Measurements from ENCODE around the gene KIF1B. TPM values are rescaled to one million over a fixed set of nuclear protein-coding genes. Genes with fewer than 3 reads are reported as not detected.

KIF1B gene

DNA sequence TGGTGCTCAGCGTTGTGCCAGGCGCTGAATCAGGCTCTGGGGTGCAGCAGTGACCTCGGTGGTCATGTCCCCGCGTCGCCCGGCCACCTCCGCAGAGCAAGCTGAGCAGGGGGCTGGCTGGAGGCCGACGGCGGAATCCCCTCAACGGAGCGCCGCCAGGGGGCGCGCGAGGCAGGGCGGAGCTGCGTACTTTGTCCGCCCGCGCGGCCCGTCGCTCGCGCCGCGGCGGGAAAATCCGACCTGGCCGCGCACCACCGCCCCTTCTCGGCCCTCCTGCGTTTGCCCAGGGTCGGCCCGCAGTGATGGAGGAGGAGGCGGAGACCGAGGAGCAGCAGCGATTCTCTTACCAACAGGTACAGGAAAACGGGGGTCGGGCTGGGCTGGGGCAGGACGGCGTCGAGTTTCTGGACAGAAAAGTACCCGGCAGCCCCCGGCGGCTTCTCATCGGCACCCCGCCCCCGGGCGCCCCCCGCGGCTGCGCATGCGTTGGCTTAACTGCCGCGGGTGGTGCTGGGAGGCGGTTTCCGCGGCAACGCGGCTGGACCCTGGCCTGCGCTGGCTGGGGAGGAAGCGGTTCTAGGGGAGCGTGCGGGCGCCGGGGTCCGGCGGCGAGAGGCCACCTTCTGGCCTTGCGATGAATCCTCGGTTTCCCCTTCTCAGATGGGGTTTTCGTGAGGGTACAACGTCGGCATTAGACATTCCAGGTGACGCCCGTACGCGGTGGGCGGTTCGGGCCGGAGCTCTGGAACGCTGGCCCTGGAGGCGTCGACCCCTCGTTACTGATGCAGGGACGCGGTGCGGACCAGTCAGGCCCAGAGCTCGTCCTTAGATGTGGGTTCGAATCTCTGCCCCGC lies 220.1 kb downstream of the KIF1B start, which contains the start of gene CENPS:
TSS of gene CENPS (plus strand) at position 218 of the 854 bp plus-strand sequence. CDS start at position 303, 85 bp downstream.
- no peak within 1 kb of the TSS for H3K14ac ChIP-seq (ENCODE audit: low read length)
- peak within 1 kb of the TSS; percentile 43 for H2AK5ac ChIP-seq (ENCODE audit: low read depth, low read length)
- H3K4me2 ChIP-seq (ENCODE audit: insufficient read depth, low read length, poor library complexity, severe bottlenecking): peak within 1 kb of the TSS; percentile 88
- H2AFZ ChIP-seq (ENCODE audit: low read length): peak within 1 kb of the TSS; percentile 97
- no peaks in the 10 kb centered on the region for H3K27me3 ChIP-seq (ENCODE audit: control insufficient read depth in 3 of 3, insufficient read depth in 3 of 3, low read depth in 1 of 3, low read length in 3 of 3)
- peak within 1 kb of the TSS; percentile 98 for H3K18ac ChIP-seq (ENCODE audit: low read length)
- peaks cover 11% of the 10 kb centered on the region for H3K79me1 ChIP-seq (ENCODE audit: low read depth, low read length)
- H2BK15ac ChIP-seq (ENCODE audit: low read length): peak within 1 kb of the TSS; percentile 61
- no CpG with 5 or more reads among the region's 95 CpGs for WGBS, 2 donors (ENCODE audit: extremely low coverage in 2 of 2, insufficient read length in 2 of 2, insufficient replicate concordance in 1 of 2)
- no peak within 1 kb of the TSS for H2BK12ac ChIP-seq (ENCODE audit: low read length)
- H2BK120ac ChIP-seq (ENCODE audit: low read depth, low read length): no peak within 1 kb of the TSS
- H3K23ac ChIP-seq (ENCODE audit: low read depth, low read length, poor library complexity): peak within 1 kb of the TSS; percentile 50
- H3K9me3 ChIP-seq (replicated peaks in 1 of 2; ENCODE audit: control insufficient read depth in 2 of 2, insufficient read depth in 1 of 2, low read depth in 1 of 2, low read length in 2 of 2): no peaks in the 10 kb centered on the region
- H4K91ac ChIP-seq (ENCODE audit: low read depth, low read length, poor library complexity): no peak within 1 kb of the TSS
- peak within 1 kb of the TSS; percentile 2 for H3K4ac ChIP-seq (ENCODE audit: low read length)
- H3K4me1 ChIP-seq (ENCODE audit: control insufficient read depth in 2 of 2, insufficient read depth in 1 of 2, low read depth in 1 of 2, low read length in 2 of 2): peaks cover 8 to 10% of the 10 kb centered on the region in 2 donors
- peak within 1 kb of the TSS; percentile 88 for H4K8ac ChIP-seq (ENCODE audit: low read depth, low read length)
- H3K36me3 ChIP-seq (replicated peaks in 1 of 2; ENCODE audit: control insufficient read depth in 2 of 2, insufficient read depth in 2 of 2, low read length in 2 of 2): peaks cover 3 to 25% of the 10 kb centered on the region in 2 donors
- DNase-seq (ENCODE audit: low spot score): peak; percentile 94
- H2BK5ac ChIP-seq (ENCODE audit: low read length): peak within 1 kb of the TSS; percentile 32
- H3K27ac ChIP-seq (replicated peaks; ENCODE audit: low read length): peak within 1 kb of the TSS; percentile 94
- H3K4me3 ChIP-seq (ENCODE audit: low read length in 2 of 2): peak within 1 kb of the TSS; percentile 82 to 93
- peak within 1 kb of the TSS; percentile 97 for H3K9ac ChIP-seq (ENCODE audit: low read depth, low read length, poor library complexity)

Small RNA genes within 50 kb of the gene (small RNA-seq; reads per million reads assigned to genes)
- gene MIR1273D (ENCODE audit: insufficient read depth): not detected
- not detected for gene RNU6-37P (ENCODE audit: insufficient read depth)
- not detected for gene RNU6-828P (ENCODE audit: insufficient read depth)

All from neuronal stem cell (in vitro differentiated cells).